ENCODE data around the gene GPC5. TPM values are rescaled to one million over a fixed set of nuclear protein-coding genes. Genes with fewer than 3 reads are reported as not detected.
A peak's percentile ranks its signal among the peaks of the same experiment; 100 is the strongest.

GPC5 gene
- total RNA-seq, 1 experiment from 2014 or later: 0.21 TPM

GRCh38 chr13:91369441-91369831 lies 29.0 kb upstream of the GPC5 start:
- Histone ChIP-seq H3K9me3 (ENCODE audit: low read depth, low read length, poor library complexity, severe bottlenecking) (no peaks in the 10 kb centered on the region), H3K36me3 (ENCODE audit: insufficient read depth, low read length, poor library complexity, severe bottlenecking) (no peaks in the 10 kb centered on the region), H3K4me1 (ENCODE audit: insufficient read depth, low read length, poor library complexity, severe bottlenecking) (peaks cover 9% of the 10 kb centered on the region), H3K27ac (ENCODE audit: low read depth, low read length, poor library complexity, severe bottlenecking) (no peak overlapping the region), H3K4me3 (ENCODE audit: low read depth, low read length, poor library complexity, severe bottlenecking) (no peak overlapping the region), H3K27me3 (replicated peaks; ENCODE audit: insufficient read depth, low read depth, low read length, poor library complexity) (no peaks in the 10 kb centered on the region)
- ChIA-PET CTCF (no interaction called here), POLR2A (ENCODE audit: low non-redundant PET) (no interaction called here)
- intact Hi-C loops (cut with micrococcal nuclease; ENCODE audit: unreplicated experiment): no loop called here
- peak; percentile 21 for DNase-seq (ENCODE audit: low spot score)
- TF ChIP-seq CTCF (conservative IDR thresholded peaks at IDR 0.05; ENCODE audit: low read depth, low read length) (no peak), EZH2 (IDR thresholded peaks at IDR 0.05; ENCODE audit: borderline replicate concordance, low read depth, low read length, poor library complexity, severe bottlenecking) (no peak)
- no TSS peak for BruUV-seq (replicated peaks)

- no peak overlapping the region for H3K27ac ChIP-seq (ENCODE audit: low read depth, low read length, poor library complexity, severe bottlenecking)
- POLR2A ChIA-PET (ENCODE audit: low non-redundant PET): no interaction called here
- intact Hi-C loops (cut with micrococcal nuclease; ENCODE audit: unreplicated experiment): no loop called here
- no peak for DNase-seq (ENCODE audit: low spot score)
- no peak for TF ChIP-seq CTCF (conservative IDR thresholded peaks at IDR 0.05; ENCODE audit: low read depth, low read length)
- TF ChIP-seq EZH2 (IDR thresholded peaks at IDR 0.05; ENCODE audit: borderline replicate concordance, low read depth, low read length, poor library complexity, severe bottlenecking): no peak
- H3K27me3 ChIP-seq (replicated peaks; ENCODE audit: insufficient read depth, low read depth, low read length, poor library complexity): no peaks in the 10 kb centered on the region
- no peaks in the 10 kb centered on the region for H3K36me3 ChIP-seq (ENCODE audit: insufficient read depth, low read length, poor library complexity, severe bottlenecking)
- CTCF ChIA-PET: no interaction called here
- no peak overlapping the region for H3K4me3 ChIP-seq (ENCODE audit: low read depth, low read length, poor library complexity, severe bottlenecking)
- H3K4me1 ChIP-seq (ENCODE audit: insufficient read depth, low read length, poor library complexity, severe bottlenecking): peaks cover 9% of the 10 kb centered on the region
- no peaks in the 10 kb centered on the region for H3K9me3 ChIP-seq (ENCODE audit: low read depth, low read length, poor library complexity, severe bottlenecking)
- BruUV-seq (replicated peaks): no TSS peak
These were observed 27.9 kb upstream of the GPC5 start for GRCh38 chr13:91370501-91370900.

GRCh38 chr13:91372911-91373310 lies 25.5 kb upstream of the GPC5 start:
- DNase-seq (ENCODE audit: low spot score): no peak
- TF ChIP-seq EZH2 (IDR thresholded peaks at IDR 0.05; ENCODE audit: borderline replicate concordance, low read depth, low read length, poor library complexity, severe bottlenecking) (no peak), CTCF (conservative IDR thresholded peaks at IDR 0.05; ENCODE audit: low read depth, low read length) (no peak)
- no peak overlapping the region for H3K4me3 ChIP-seq (ENCODE audit: low read depth, low read length, poor library complexity, severe bottlenecking)
- ChIA-PET CTCF (no interaction called here), POLR2A (ENCODE audit: low non-redundant PET) (no interaction called here)
- no peaks in the 10 kb centered on the region for H3K36me3 ChIP-seq (ENCODE audit: insufficient read depth, low read length, poor library complexity, severe bottlenecking)
- no TSS peak for BruUV-seq (replicated peaks)
- peaks cover 9% of the 10 kb centered on the region for H3K4me1 ChIP-seq (ENCODE audit: insufficient read depth, low read length, poor library complexity, severe bottlenecking)
- no peak overlapping the region for H3K27ac ChIP-seq (ENCODE audit: low read depth, low read length, poor library complexity, severe bottlenecking)
- H3K9me3 ChIP-seq (ENCODE audit: low read depth, low read length, poor library complexity, severe bottlenecking): no peaks in the 10 kb centered on the region
- H3K27me3 ChIP-seq (replicated peaks; ENCODE audit: insufficient read depth, low read depth, low read length, poor library complexity): no peaks in the 10 kb centered on the region
- intact Hi-C loops (cut with micrococcal nuclease; ENCODE audit: unreplicated experiment): no loop called here

Data from A673 (cell line).